SK-N-SH treated with all-trans-retinoic acid at 6 μM for 48 hours (cell line): Measurements from ENCODE around the gene MICB.
A peak's percentile ranks its signal among the peaks of the same experiment; 100 is the strongest.

Experiments
- ATAC-seq: fragments of 200-7000 bp; cut with Tn5 transposase; 3 replicates; pipeline ENCODE4 v1.9.1; 2020; ENCODE audit warnings: mild to moderate bottlenecking, moderate library complexity
- ARNTL ChIP-seq: fragments of 450-650 bp; formaldehyde crosslinking; IDR thresholded peaks from 2 replicates; pipeline ENCODE4 v1.5.0; 2020; ENCODE audit warnings: low read depth, mild to moderate bottlenecking, moderate library complexity, borderline replicate concordance
- CREB5 ChIP-seq: fragments of 250-450 bp; sonication (Bioruptor Pico); IDR thresholded peaks from 2 replicates; pipeline ENCODE4 v1.5.1; 2020; ENCODE audit warnings: low read depth, mild to moderate bottlenecking, moderate library complexity
- CSDC2 ChIP-seq: fragments of 250-450 bp; sonication (Bioruptor Pico); IDR thresholded peaks from 2 replicates; pipeline ENCODE4 v1.5.0; 2020; ENCODE audit warnings: mild to moderate bottlenecking, moderate library complexity
- CSRNP3 ChIP-seq: fragments of 250-450 bp; sonication (Bioruptor Pico); IDR thresholded peaks from 2 replicates; pipeline ENCODE4 v1.5.1; 2021; ENCODE audit warnings: mild to moderate bottlenecking, moderate library complexity
- ESRRG ChIP-seq: fragments of 250-450 bp; sonication (Bioruptor Pico); IDR thresholded peaks from 2 replicates; pipeline ENCODE4 v1.6.1; 2021; ENCODE audit warnings: mild to moderate bottlenecking
- GLIS3 ChIP-seq: fragments of 250-450 bp; sonication (Bioruptor Pico); IDR thresholded peaks from 2 replicates; pipeline ENCODE4 v1.5.0; 2020; ENCODE audit warnings: mild to moderate bottlenecking, moderate library complexity
- ISL1 ChIP-seq: fragments of 250-450 bp; sonication (Bioruptor Pico); IDR thresholded peaks from 2 replicates; pipeline ENCODE4 v2.1.2; 2022; ENCODE audit warnings: mild to moderate bottlenecking, moderate library complexity
- OSR1 ChIP-seq: fragments of 250-450 bp; sonication (Bioruptor Pico); IDR thresholded peaks from 2 replicates; pipeline ENCODE4 v1.8.0; 2022; ENCODE audit warnings: moderate library complexity, mild to moderate bottlenecking, inconsistent platforms
- PATZ1 ChIP-seq: fragments of 250-450 bp; sonication (Bioruptor Pico); IDR thresholded peaks from 2 replicates; pipeline ENCODE4 v1.8.0; 2020; ENCODE audit warnings: mild to moderate bottlenecking, moderate library complexity, borderline replicate concordance
- PPARA ChIP-seq: fragments of 250-450 bp; sonication (Bioruptor Pico); IDR thresholded peaks from 2 replicates; pipeline ENCODE4 v1.5.0; 2020; ENCODE audit warnings: mild to moderate bottlenecking, borderline replicate concordance
- SNAI2 ChIP-seq: fragments of 250-450 bp; sonication (Bioruptor Pico); IDR thresholded peaks from 2 replicates; pipeline ENCODE4 v1.5.0; 2020; ENCODE audit warnings: mild to moderate bottlenecking, moderate library complexity
- TOX ChIP-seq: fragments of 250-450 bp; sonication (Bioruptor Pico); IDR thresholded peaks from 2 replicates; pipeline ENCODE4 v1.8.0; 2021; ENCODE audit warnings: mild to moderate bottlenecking, moderate library complexity, borderline replicate concordance
- ZC3H10 ChIP-seq: fragments of 250-450 bp; sonication (Bioruptor Pico); IDR thresholded peaks from 2 replicates; pipeline ENCODE4 v1.5.1; 2021; ENCODE audit warnings: mild to moderate bottlenecking, moderate library complexity
- ZFP3 ChIP-seq: fragments of 250-450 bp; sonication (Bioruptor Pico); IDR thresholded peaks from 2 replicates; pipeline ENCODE4 v1.5.0; 2020; ENCODE audit warnings: mild to moderate bottlenecking, moderate library complexity
- ZFP30 ChIP-seq: fragments of 450-650 bp; formaldehyde crosslinking; IDR thresholded peaks from 2 replicates; pipeline ENCODE4 v1.5.0; 2022; ENCODE audit warnings: mild to moderate bottlenecking, moderate library complexity
- ZNF565 ChIP-seq: fragments of 450-650 bp; formaldehyde crosslinking; conservative IDR thresholded peaks from 2 replicates; pipeline ENCODE4 v1.5.0; 2020; ENCODE audit warnings: low read depth, mild to moderate bottlenecking, moderate library complexity
- ZNF70 ChIP-seq: fragments of 450-650 bp; formaldehyde crosslinking; IDR thresholded peaks from 2 replicates; pipeline ENCODE4 v1.5.0; 2020; ENCODE audit warnings: mild to moderate bottlenecking, moderate library complexity
- ZNF8 ChIP-seq: fragments of 450-650 bp; formaldehyde crosslinking; IDR thresholded peaks from 2 replicates; pipeline ENCODE4 v1.5.0; 2020; ENCODE audit warnings: mild to moderate bottlenecking, moderate library complexity
- TF ChIP-seq, protein P1 (sequence below): fragments of 250-450 bp; sonication (Bioruptor Pico); IDR thresholded peaks from 2 replicates; pipeline ENCODE4 v1.8.0; 2021; ENCODE audit warnings: low read depth, mild to moderate bottlenecking, moderate library complexity, borderline replicate concordance

The MICB gene

GRCh38 chr6:31460361-31461025 is 37.5 kb upstream of the MICB start:
- TF ChIP-seq ZFP3: no peak
- TF ChIP-seq ZFP30: no peak
- TF ChIP-seq, protein P1, sequence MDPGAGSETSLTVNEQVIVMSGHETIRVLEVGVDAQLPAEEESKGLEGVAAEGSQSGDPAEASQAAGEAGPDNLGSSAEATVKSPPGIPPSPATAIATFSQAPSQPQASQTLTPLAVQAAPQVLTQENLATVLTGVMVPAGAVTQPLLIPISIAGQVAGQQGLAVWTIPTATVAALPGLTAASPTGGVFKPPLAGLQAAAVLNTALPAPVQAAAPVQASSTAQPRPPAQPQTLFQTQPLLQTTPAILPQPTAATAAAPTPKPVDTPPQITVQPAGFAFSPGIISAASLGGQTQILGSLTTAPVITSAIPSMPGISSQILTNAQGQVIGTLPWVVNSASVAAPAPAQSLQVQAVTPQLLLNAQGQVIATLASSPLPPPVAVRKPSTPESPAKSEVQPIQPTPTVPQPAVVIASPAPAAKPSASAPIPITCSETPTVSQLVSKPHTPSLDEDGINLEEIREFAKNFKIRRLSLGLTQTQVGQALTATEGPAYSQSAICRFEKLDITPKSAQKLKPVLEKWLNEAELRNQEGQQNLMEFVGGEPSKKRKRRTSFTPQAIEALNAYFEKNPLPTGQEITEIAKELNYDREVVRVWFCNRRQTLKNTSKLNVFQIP (CRISPR knock-in tag): no peak
- TF ChIP-seq, all 23 proteins: peak for 0

DNA sequence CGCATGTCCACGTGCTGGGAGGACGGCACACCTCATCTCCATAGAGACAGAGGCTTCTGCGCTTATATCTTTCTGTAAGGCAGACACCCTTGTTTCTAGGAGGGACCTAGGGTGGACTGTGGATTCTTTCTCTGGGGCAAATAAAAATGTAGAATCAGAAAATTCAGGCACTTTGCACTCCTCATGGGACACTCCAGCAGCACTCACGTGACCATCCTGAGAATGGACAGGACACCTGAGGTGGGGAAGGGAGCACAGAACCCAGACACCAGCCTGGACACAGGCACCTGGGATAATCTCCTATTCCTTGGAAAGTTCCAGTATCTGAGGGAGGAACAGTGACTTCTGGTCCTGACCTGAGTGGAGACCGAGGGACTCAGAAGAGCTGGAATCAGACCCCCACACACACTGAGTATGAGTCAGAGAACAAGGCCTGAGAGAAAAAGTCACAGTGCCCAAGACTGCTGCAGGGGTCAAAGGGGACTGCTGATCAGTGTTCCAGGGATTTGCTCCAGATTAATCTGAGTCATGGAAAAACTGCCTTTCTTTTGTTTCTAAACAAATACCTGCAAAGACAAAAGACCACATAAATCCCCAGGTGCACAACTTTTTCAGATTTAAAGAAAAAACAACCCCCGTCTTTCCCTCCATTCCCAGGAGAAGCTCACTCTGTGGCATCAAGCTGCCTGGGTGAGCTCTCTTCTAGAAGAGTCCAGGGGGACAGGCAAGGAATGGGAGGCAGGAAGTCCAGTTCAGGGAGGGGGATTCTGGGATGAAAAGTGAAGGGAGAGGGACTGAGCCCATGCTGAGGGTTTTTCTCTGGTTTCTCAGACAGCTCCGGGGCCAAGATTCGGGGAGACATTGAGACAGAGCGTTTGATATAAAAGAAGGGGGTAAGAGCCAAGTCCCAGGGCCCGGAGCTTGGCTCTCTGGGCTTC is 35.6 kb upstream of the MICB start:
- ATAC-seq: no peak; the same call in 2 of the 3 replicates
- TF ChIP-seq OSR1 (CRISPR knock-in tag): no peak
- TF ChIP-seq ESRRG: no peak

More at GRCh38 chr6:31460361-31461025, 37.5 kb upstream of the MICB start:
- no peak for ATAC-seq

- TF ChIP-seq CSRNP3 (CRISPR knock-in tag) (no peak), GLIS3 (no peak), TOX (CRISPR knock-in tag) (no peak)
- TF ChIP-seq, all 23 proteins: peak for 0
- peak; percentile 100 for ATAC-seq
These were observed 34.7 kb upstream of the MICB start for GRCh38 chr6:31462964-31463870.

DNA sequence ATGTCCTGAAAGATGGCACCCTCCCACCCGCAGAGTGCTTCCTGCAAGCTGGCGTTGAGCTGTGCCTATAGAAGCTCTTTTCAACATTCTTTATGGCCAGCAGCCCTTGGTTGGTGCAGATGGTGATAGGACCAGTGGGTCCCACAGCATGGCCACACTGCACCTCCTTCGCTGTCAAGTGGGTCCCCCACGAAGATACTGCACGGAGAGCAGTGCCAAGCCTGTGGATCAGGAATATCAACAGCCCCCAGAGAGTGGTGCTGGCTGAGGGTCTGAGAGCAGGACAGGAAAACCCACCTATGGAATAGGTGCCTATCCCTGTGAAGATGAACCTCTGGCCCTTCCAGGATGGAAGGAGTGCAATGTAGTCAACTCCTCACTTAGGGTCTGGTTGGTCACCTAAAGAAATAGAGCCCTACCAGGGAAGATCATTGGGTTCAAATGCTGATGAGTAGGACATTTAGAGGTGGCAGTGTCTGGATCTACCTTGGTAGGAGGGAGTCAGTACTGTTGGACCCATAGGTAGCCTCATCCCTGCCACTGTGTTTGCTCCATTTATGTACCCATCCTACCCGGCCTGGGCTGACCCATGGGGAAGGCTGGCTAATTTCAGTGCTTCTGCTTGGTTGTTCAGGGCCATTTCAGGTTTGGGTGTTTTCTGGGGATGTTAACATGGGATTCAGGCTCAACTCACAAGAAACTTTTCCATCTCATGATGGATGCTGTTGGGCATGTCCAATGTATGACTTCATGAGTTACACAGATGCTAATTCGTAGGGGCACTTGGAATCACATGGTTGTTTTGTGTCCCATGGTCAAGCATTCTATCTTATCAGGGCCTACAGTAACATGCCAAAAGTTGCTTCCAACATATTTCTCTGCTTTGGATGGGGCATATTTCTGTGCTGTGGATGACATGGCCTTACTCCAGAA is 33.4 kb upstream of the MICB start:
- TF ChIP-seq ZNF565 (CRISPR knock-in tag) (no peak), ZFP30 (no peak), CREB5 (CRISPR knock-in tag) (no peak), ARNTL (CRISPR knock-in tag) (no peak), OSR1 (CRISPR knock-in tag) (no peak), ZNF70 (no peak)
- no peak for ATAC-seq

- ATAC-seq: no peak
- TF ChIP-seq ZNF8 (CRISPR knock-in tag): no peak
- no peak for TF ChIP-seq CSRNP3 (CRISPR knock-in tag)
- no peak for TF ChIP-seq ARNTL (CRISPR knock-in tag)
- no peak for TF ChIP-seq ZFP30
- no peak for TF ChIP-seq ISL1 (CRISPR knock-in tag)
- TF ChIP-seq SNAI2 (CRISPR knock-in tag): no peak
- TF ChIP-seq TOX (CRISPR knock-in tag): no peak
- TF ChIP-seq OSR1 (CRISPR knock-in tag): no peak
- TF ChIP-seq PPARA: no peak
- TF ChIP-seq ZNF70: no peak
- TF ChIP-seq CSDC2: no peak
- no peak for TF ChIP-seq ESRRG
- no peak for TF ChIP-seq ZFP3
- no peak for TF ChIP-seq ZNF565 (CRISPR knock-in tag)
- no peak for TF ChIP-seq ZC3H10 (CRISPR knock-in tag)
- no peak for TF ChIP-seq PATZ1 (CRISPR knock-in tag)
These were observed 32.8 kb upstream of the MICB start for GRCh38 chr6:31465185-31465536.
